Naive thymus-derived CD4-positive, alpha-beta T cell (primary cell): Measurements from ENCODE around the gene NKD1. TPM values are rescaled to one million over a fixed set of nuclear protein-coding genes. Genes with fewer than 3 reads are reported as not detected.

ENCODE experiments used
- ATAC-seq: fragments of 150-1000 bp; cut with Tn5 transposase; 2 replicates; pipeline ENCODE4 v1.10.0; 2021; ENCODE audit warnings: mild to moderate bottlenecking, moderate library complexity
- CTCF ChIA-PET: fragments of 350-600 bp; sonication (Branson Sonifier 250); formaldehyde crosslinking; loops from one replicate; lab custom pipeline; 2021; ENCODE audit warnings: antibody characterized with exemption; lab: Charles Lee
- POLR2A ChIA-PET: fragments of 350-600 bp; sonication (Branson Sonifier 250); formaldehyde crosslinking; loops from one replicate; lab custom pipeline; 2021; ENCODE audit warnings: antibody characterized with exemption, inconsistent platforms; lab: Charles Lee
- DNase-seq, 9 donors: peaks; one replicate each; pipeline versions ENCODE4 v3.0.0 to v3.0.0-alpha.2; 2020 to 2022; ENCODE audit warnings: mixed read lengths in 1 of 9
- H3K27ac ChIP-seq: one replicate; pipeline ENCODE4 v1.7.0; 2013; ENCODE audit warnings: mild to moderate bottlenecking, low read depth, low read length, moderate library complexity
- H3K27me3 ChIP-seq, 2 donors: one replicate each; pipeline ENCODE4 v1.7.0; 2013; ENCODE audit warnings: low read length in 2 of 2, mild to moderate bottlenecking in 2 of 2, moderate library complexity in 2 of 2; ENCODE audit not compliant: control insufficient read depth in 2 of 2, insufficient read depth in 2 of 2
- H3K36me3 ChIP-seq, 3 experiments: 1 replicate in 2 of 3; 2 replicates in 1 of 3; pipeline ENCODE4 v1.7.0; 2013; ENCODE audit warnings: low read length in 3 of 3, mild to moderate bottlenecking in 3 of 3, moderate library complexity in 1 of 3; ENCODE audit not compliant: insufficient read depth in 3 of 3, control insufficient read depth in 2 of 3
- H3K4me1 ChIP-seq, 2 donors: one replicate each; pipeline ENCODE4 v1.7.0; 2013; ENCODE audit warnings: low read length in 2 of 2, mild to moderate bottlenecking in 2 of 2, moderate library complexity in 1 of 2; ENCODE audit not compliant: control insufficient read depth in 2 of 2, insufficient read depth in 2 of 2
- H3K4me3 ChIP-seq: 2 replicates; pipeline ENCODE4 v1.7.0; 2013; ENCODE audit warnings: mild to moderate bottlenecking, low read length
- H3K9me3 ChIP-seq, 3 experiments: 1 replicate in 2 of 3; 2 replicates in 1 of 3; pipeline ENCODE4 v1.7.0; 2013; ENCODE audit warnings: low read length in 3 of 3; ENCODE audit not compliant: control insufficient read depth in 2 of 3
- H3K27ac Mint-ChIP-seq, 9 donors: one replicate each; pipeline ENCODE4 v1.8.0; 2020 to 2022; ENCODE audit warnings: mixed read lengths in 9 of 9, mild to moderate bottlenecking in 8 of 9, moderate library complexity in 5 of 9, inconsistent platforms in 2 of 9
- H3K27me3 Mint-ChIP-seq, 5 donors: one replicate each; pipeline ENCODE4 v1.8.0; 2021 to 2022; ENCODE audit warnings: mixed read lengths in 5 of 5, mild to moderate bottlenecking in 1 of 5
- H3K36me3 Mint-ChIP-seq, 5 donors: one replicate each; pipeline ENCODE4 v1.8.0; 2020 to 2022; ENCODE audit warnings: mixed read lengths in 5 of 5, mild to moderate bottlenecking in 3 of 5, inconsistent platforms in 1 of 5
- H3K4me1 Mint-ChIP-seq, 7 donors: one replicate each; pipeline ENCODE4 v1.8.0; 2020 to 2022; ENCODE audit warnings: mixed read lengths in 7 of 7, mild to moderate bottlenecking in 3 of 7, inconsistent platforms in 1 of 7
- H3K4me3 Mint-ChIP-seq, 10 donors: one replicate each; pipeline ENCODE4 v1.8.0; 2020 to 2022; ENCODE audit warnings: mild to moderate bottlenecking in 10 of 10, mixed read lengths in 10 of 10, moderate library complexity in 6 of 10, inconsistent platforms in 2 of 10
- H3K9me3 Mint-ChIP-seq, 11 donors: one replicate each; pipeline ENCODE4 v1.8.0; 2020 to 2022; ENCODE audit warnings: mixed read lengths in 11 of 11, mild to moderate bottlenecking in 4 of 11, inconsistent platforms in 1 of 11, moderate library complexity in 1 of 11
- intact Hi-C, 2 donors: fragments of 100-400 bp; cut with micrococcal nuclease; formaldehyde crosslinking; loops; one replicate each; pipeline ENCODE4 v1.15.1; 2023
- polyA plus RNA-seq, 2 donors: library from polyadenylated mRNA; unstranded; fragments of 300-500 nt; fragmentation: Illumina TruSeq; gene quantifications; one replicate each; pipeline ENCODE4 v1.2.3, GENCODE V29; 2021
- total RNA-seq, 6 experiments: library from RNA in 5 of 6; stranded (reverse) in 5 of 6; gene quantifications; 1 replicate in 5 of 6; 2 replicates in 1 of 6; pipeline ENCODE4 v1.2.3 and lab custom pipeline; 2021 to 2026

NKD1 gene
- total and polyA plus RNA-seq, 7 experiments from 2014 or later = 0.36 to 7.9 (median 5.0) TPM

DNA sequence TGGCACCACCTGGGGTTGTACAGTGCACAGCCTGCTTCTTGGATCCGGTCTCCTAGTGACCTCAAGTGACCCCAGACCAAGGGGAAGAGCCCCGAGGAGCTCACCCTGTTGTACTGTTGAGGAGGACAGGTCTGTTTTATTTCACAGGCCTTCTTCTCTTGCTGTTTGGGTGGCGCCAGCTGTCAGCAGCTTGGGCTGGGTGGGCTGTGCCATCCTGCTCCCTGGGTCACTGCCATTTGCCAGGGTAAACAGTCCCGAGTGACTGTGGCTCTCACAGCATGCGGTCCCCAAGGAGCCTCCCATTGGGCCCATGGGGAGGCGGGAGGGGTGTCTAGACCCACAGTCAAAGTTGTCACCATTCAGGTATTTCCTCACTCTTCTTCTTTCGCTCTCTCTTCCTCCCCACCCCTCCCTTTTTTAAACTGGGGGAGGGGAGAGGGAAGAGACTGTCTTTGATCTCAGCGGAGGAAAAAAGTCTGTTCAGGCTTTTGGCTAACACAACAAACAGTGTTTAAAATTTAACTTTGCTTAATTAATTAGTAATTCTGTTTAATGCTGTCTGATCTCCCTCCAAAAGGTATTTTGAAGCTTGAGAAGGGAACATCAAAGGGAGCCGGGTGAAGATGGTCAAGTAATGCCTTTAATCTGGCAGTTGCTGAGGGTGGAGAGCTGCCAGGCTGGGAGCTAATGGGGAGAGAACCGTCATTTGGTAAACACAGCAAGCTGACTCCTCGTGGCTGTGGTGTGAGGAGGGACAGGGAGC is 68.9 kb downstream of the NKD1 start:
- Histone ChIP-seq H3K27me3 (no peaks in the 10 kb centered on the region), H3K27ac (peak overlapping the region; percentile 20), H3K4me1 (peaks cover 0 to 15% of the 10 kb centered on the region in 2 donors), H3K4me3 (no peak overlapping the region), H3K36me3 (no peaks in the 10 kb centered on the region), H3K9me3 (no peaks in the 10 kb centered on the region)
- Mint-ChIP-seq H3K36me3 (peaks cover 0 to 20% (median 0%) of the 10 kb centered on the region in 5 donors), H3K4me3 (peak overlapping the region in 9 of 10 donors; percentile 16 to 78 (median 57)), H3K27me3 (no peaks in the 10 kb centered on the region), H3K27ac (peak overlapping the region in 8 of 9 donors; percentile 21 to 82 (median 64)), H3K9me3 (no peaks in the 10 kb centered on the region), H3K4me1 (peaks cover 7 to 40% (median 25%) of the 10 kb centered on the region in 7 donors)
- CTCF ChIA-PET = interaction anchor here (0.5 kb wide), 1 partner anchor 170 kb away, joined by 4 read pairs; no protein-coding TSS in a partner anchor
- intact Hi-C loops = no loop called here
- DNase-seq = peak in 6 of 9 donors; percentile 25 to 54 (median 33)
- ATAC-seq = no peak
- POLR2A ChIA-PET = interaction anchor here (0.6 to 0.9 kb wide), 4 partner anchors 28 to 67 kb away, joined by 3 to 5 read pairs (median 4); no protein-coding TSS in a partner anchor

DNA sequence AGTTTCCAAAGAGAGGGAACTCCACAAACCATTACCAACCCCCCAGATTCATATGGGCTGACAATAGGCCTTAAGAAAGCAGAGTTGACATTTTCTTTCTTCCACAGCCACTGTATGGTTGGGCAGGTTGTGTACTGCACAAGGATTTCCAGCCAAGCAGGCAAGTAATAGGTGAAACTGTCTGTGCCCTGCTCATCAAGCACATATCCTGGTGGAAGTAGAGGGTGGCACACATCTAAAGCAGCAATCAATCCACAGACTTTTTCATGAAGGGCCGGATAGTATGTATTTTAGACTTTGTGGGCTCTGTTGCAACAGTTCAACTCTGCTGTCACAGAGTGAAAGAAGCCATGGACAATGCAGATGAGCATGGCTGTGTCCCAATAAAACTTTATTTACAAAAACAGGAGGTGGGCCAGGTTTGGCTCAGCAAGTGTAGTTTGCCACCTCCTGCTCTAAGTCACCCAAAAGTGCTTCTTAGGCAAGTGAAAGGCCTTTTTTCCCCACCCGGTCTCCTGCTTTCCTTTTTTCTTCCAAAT is 69.5 kb downstream of the NKD1 start:
- H3K36me3 Mint-ChIP-seq = peaks cover 0 to 18% (median 0%) of the 10 kb centered on the region in 5 donors
- ChIA-PET POLR2A (no interaction called here), CTCF (no interaction called here)
- Histone ChIP-seq H3K36me3 (no peaks in the 10 kb centered on the region), H3K27ac (no peak overlapping the region), H3K27me3 (no peaks in the 10 kb centered on the region), H3K4me3 (no peak overlapping the region), H3K4me1 (peaks cover 0 to 17% of the 10 kb centered on the region in 2 donors), H3K9me3 (no peaks in the 10 kb centered on the region)
- H3K27me3 Mint-ChIP-seq = no peaks in the 10 kb centered on the region
- H3K4me1 Mint-ChIP-seq = peaks cover 7 to 44% (median 28%) of the 10 kb centered on the region in 7 donors
- DNase-seq (no peak), ATAC-seq (no peak)
- no peaks in the 10 kb centered on the region for H3K9me3 Mint-ChIP-seq
- intact Hi-C loops = no loop called here
- peak overlapping the region in 6 of 10 donors; percentile 20 to 72 (median 58) for H3K4me3 Mint-ChIP-seq
- H3K27ac Mint-ChIP-seq = peak overlapping the region in 7 of 9 donors; percentile 21 to 80 (median 54)

DNA sequence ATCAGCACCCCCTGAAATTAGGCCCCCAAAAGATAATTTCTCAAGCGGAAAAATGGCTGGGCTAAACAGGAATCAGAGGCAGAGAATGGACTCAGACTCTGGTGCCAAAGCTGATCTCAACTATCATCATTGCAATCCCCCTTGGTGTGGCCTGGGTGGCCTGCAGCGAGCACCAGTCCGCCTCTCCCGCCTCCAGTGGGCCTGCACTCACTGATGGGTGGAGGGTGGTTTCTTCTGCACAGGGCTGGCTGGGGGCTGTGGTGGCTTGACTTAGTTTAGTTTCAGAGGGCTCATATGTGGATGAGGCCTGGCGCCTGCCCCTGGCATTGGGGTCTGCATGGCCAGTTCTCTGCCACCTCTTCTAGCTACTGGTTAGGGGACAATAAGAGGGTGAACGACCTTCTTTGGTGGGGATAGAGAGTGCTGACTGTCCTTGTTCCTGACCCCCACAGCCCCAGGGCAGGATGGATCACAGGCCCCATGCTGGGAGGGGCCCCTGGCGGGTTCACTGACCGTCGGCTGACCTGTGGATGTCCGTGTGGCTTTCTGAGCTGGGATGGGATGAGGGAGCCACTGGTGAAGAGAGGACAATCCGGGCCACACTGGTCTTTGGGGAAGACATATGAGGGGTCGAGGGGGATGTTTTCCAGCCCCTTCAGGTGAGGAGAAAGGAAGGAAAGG is 70.2 kb downstream of the NKD1 start:
- no peak overlapping the region for H3K27ac ChIP-seq
- no peak overlapping the region for H3K27ac Mint-ChIP-seq
- ChIA-PET POLR2A (no interaction called here), CTCF (no interaction called here)
- DNase-seq (no peak), ATAC-seq (no peak)
- H3K9me3 Mint-ChIP-seq = no peaks in the 10 kb centered on the region
- H3K27me3 ChIP-seq = no peaks in the 10 kb centered on the region
- no peaks in the 10 kb centered on the region for H3K27me3 Mint-ChIP-seq
- intact Hi-C loops = no loop called here
- H3K4me1 ChIP-seq = peaks cover 0 to 24% of the 10 kb centered on the region in 2 donors
- H3K36me3 ChIP-seq = no peaks in the 10 kb centered on the region
- no peak overlapping the region for H3K4me3 ChIP-seq
- peaks cover 0 to 14% (median 0%) of the 10 kb centered on the region in 5 donors for H3K36me3 Mint-ChIP-seq
- peaks cover 7 to 50% (median 35%) of the 10 kb centered on the region in 7 donors for H3K4me1 Mint-ChIP-seq
- H3K4me3 Mint-ChIP-seq = peak overlapping the region in 1 of 10 donors; percentile 17
- H3K9me3 ChIP-seq = no peaks in the 10 kb centered on the region

DNA sequence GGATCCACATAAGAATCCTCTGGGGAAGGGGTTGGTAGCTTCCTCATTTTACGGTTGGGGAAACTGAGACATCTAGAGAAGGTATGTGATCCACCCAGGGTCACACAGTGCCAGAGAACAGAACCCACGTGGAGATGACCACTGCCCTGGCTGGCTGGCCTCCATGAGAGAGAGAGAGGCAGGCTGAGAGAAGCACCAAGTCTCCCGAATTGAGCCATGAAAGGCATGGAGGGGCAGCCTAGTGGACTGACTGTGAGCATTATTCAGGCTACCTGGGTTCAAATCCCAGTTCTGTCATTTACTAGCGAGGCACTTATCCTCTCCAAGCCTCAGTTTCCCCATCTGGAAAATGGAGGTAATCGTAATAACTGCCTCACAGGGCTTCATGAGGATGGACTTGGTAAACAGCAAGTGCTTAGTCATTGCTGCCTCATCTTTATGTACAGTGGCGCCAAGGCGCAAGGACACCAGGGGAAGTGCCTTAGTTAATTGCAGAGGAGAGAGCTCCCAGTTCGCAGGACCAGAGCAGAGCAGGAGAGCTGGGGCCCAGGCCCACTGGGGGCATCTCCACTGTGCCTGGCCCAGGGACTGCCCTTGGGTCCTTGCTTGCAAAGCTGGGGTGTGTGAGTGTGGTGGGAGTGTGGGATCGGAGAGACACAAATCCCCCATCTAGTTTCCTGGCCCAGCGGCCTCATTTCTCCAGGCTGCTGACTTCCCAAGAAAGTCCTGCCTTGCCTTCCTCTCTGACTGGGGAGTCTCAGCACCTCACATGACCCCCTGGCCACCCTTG is 71.7 kb downstream of the NKD1 start:
- Mint-ChIP-seq H3K27me3 (no peaks in the 10 kb centered on the region), H3K4me1 (peaks cover 17 to 58% (median 49%) of the 10 kb centered on the region in 7 donors), H3K9me3 (no peaks in the 10 kb centered on the region), H3K36me3 (peaks cover 0 to 14% (median 0%) of the 10 kb centered on the region in 5 donors), H3K4me3 (peak overlapping the region in 1 of 10 donors; percentile 16), H3K27ac (peak overlapping the region in 1 of 9 donors; percentile 5)
- CTCF ChIA-PET = interaction anchor here (0.7 to 1.1 kb wide), 2 partner anchors 44 to 46 kb away, joined by 4 read pairs; no protein-coding TSS in a partner anchor
- DNase-seq = no peak
- H3K36me3 ChIP-seq = no peaks in the 10 kb centered on the region
- no peak for ATAC-seq
- no peak overlapping the region for H3K27ac ChIP-seq
- H3K4me1 ChIP-seq = peaks cover 0 to 39% of the 10 kb centered on the region in 2 donors
- H3K4me3 ChIP-seq = no peak overlapping the region
- POLR2A ChIA-PET = no interaction called here
- no peaks in the 10 kb centered on the region for H3K9me3 ChIP-seq
- intact Hi-C loops = no loop called here
- no peaks in the 10 kb centered on the region for H3K27me3 ChIP-seq

DNA sequence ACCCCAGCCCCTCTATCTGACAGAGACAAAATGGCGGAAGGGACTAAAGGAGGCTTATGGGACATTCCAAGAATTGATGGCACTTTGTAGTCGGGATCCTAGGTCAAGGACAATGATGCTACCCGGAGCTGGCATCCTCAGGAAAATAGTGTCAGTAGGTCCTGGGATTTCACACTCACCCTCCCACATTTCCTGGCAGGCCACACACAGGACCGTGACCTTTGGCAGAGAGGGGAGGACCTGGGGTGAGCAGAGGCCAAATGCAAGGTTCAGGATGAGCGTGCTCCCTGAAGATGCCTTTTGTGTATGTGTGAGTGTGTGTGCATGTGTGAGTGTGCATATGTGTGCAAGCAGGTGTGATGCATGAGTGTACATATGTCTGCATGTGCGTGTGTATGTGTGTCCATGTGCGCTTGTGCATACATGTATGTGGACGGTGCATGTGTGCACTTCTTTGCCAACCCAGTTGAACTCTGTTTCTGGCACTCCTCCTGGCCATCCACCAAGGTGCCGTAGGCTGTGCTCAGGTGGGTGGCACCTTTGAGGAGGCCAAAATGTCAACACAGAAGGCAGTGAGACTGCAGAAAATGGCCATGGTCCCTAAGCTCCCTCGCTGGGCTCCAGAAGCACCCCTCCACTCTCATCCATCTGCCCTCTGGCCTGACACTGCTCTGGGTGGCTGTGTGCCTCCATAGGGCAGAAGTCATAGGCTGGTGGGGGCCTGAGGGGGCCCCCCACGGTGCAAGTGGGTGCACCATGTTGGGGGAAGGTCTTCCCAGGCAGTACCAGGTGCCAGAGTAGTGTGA is 72.7 kb downstream of the NKD1 start:
- ATAC-seq (no peak), DNase-seq (no peak)
- Histone ChIP-seq H3K27me3 (no peaks in the 10 kb centered on the region), H3K27ac (no peak overlapping the region), H3K4me1 (peaks cover 0 to 39% of the 10 kb centered on the region in 2 donors), H3K9me3 (no peaks in the 10 kb centered on the region), H3K4me3 (no peak overlapping the region), H3K36me3 (no peaks in the 10 kb centered on the region)
- Mint-ChIP-seq H3K4me3 (no peak overlapping the region), H3K9me3 (no peaks in the 10 kb centered on the region), H3K4me1 (peaks cover 17 to 53% (median 45%) of the 10 kb centered on the region in 7 donors), H3K27ac (no peak overlapping the region), H3K27me3 (no peaks in the 10 kb centered on the region), H3K36me3 (peaks cover 0 to 14% (median 0%) of the 10 kb centered on the region in 5 donors)
- intact Hi-C loops = no loop called here
- POLR2A ChIA-PET = no interaction called here
- CTCF ChIA-PET = interaction anchor here (1.1 kb wide), 1 partner anchor 45 kb away, joined by 4 read pairs; no protein-coding TSS in a partner anchor
